HG03097 (cell line): ENCODE data around the gene NONO.
"Not testable (repeated sequence)": the region's sequence is repeated elsewhere in the genome, so short reads cannot be mapped to it uniquely, and the experiment has no call there.

Experiments used
- ATAC-seq: cut with Tn5 transposase; IDR thresholded peaks from one replicate; pipeline ENCODE4 v1.9.1; 2021; ENCODE audit not compliant: unreplicated experiment, low FRiP score

The NONO gene

GRCh38 chrX:71283403-71284143 is at the start of gene NONO:
Gene NONO, plus strand, starts transcription at chrX:71283635. Its CDS starts 7,003 bp downstream, at chrX:71290638.
- ATAC-seq = peak; percentile 87

- ATAC-seq = no peak
Observed at GRCh38 chrX:71235482-71235881, 48.0 kb upstream of the NONO start.

- ATAC-seq = no peak
Observed at GRCh38 chrX:71236836-71237235, 46.6 kb upstream of the NONO start.

- ATAC-seq = no peak
Observed at GRCh38 chrX:71239781-71240180, 43.7 kb upstream of the NONO start.

GRCh38 chrX:71241301-71241700 is 42.1 kb upstream of the NONO start:
- ATAC-seq = no peak

GRCh38 chrX:71244359-71245128 is 38.9 kb upstream of the NONO start:
- no peak for ATAC-seq

GRCh38 chrX:71245159-71245558 is 38.3 kb upstream of the NONO start:
- no peak for ATAC-seq

GRCh38 chrX:71250841-71251240 is 32.6 kb upstream of the NONO start:
- ATAC-seq = no peak

GRCh38 chrX:71251466-71251973 is 31.9 kb upstream of the NONO start:
- ATAC-seq = no peak

- ATAC-seq = no peak
Observed at GRCh38 chrX:71252221-71252620, 31.2 kb upstream of the NONO start.

- ATAC-seq = no peak
Observed at GRCh38 chrX:71253253-71254091, 30.0 kb upstream of the NONO start.

GRCh38 chrX:71254092-71254963 is 29.1 kb upstream of the NONO start, which contains the start of gene ZMYM3:
Gene ZMYM3, minus strand, starts transcription at chrX:71254140. Its CDS starts 885 bp downstream, at chrX:71253255.
- peak; percentile 63 for ATAC-seq

- ATAC-seq = no peak
Observed at GRCh38 chrX:71256051-71256450, 27.4 kb upstream of the NONO start.

- no peak for ATAC-seq
Observed at GRCh38 chrX:71256856-71257255, 26.6 kb upstream of the NONO start.

- ATAC-seq = not testable (repeated sequence)
Observed at GRCh38 chrX:71268624-71269023, 14.8 kb upstream of the NONO start.

- no peak for ATAC-seq
Observed at GRCh38 chrX:71269801-71270395, 13.5 kb upstream of the NONO start.

GRCh38 chrX:71272313-71272712 is 11.1 kb upstream of the NONO start:
- not testable (repeated sequence) for ATAC-seq

GRCh38 chrX:71281300-71281699 is 2.1 kb upstream of the NONO start:
- ATAC-seq = not testable (repeated sequence)
